HG03469 (cell line): ENCODE measurements around the gene PRSS36.
"Not testable (repeated sequence)": the region's sequence is repeated elsewhere in the genome, so short reads cannot be mapped to it uniquely, and the experiment has no call there.

Source experiments
- ATAC-seq: cut with Tn5 transposase; IDR thresholded peaks from one replicate; pipeline ENCODE4 v1.9.1; 2021; ENCODE audit warnings: mild to moderate bottlenecking, moderate library complexity, moderate number of reproducible peaks; ENCODE audit not compliant: unreplicated experiment

PRSS36 gene

GRCh38 chr16:31142109-31143010, 7.5 kb downstream of the PRSS36 start:
- peak; percentile 79 for ATAC-seq

- ATAC-seq, result no peak
These were observed 8.3 kb downstream of the PRSS36 start for GRCh38 chr16:31141489-31142108.

- ATAC-seq, result not testable (repeated sequence)
These were observed 8.8 kb downstream of the PRSS36 start for GRCh38 chr16:31141071-31141469.

GRCh38 chr16:31138621-31139578, 11.0 kb downstream of the PRSS36 start:
- no peak for ATAC-seq

GRCh38 chr16:31136822-31137499, 12.9 kb downstream of the PRSS36 start:
- not testable (repeated sequence) for ATAC-seq

- no peak for ATAC-seq
These were observed 13.6 kb downstream of the PRSS36 start for GRCh38 chr16:31136287-31136662.

- no peak for ATAC-seq
These were observed 14.2 kb downstream of the PRSS36 start, which contains the start of gene PRSS8 for GRCh38 chr16:31135535-31136286. Gene PRSS8, minus strand, starts transcription at chr16:31135727. Its CDS starts 229 bp downstream, at chr16:31135498.

GRCh38 chr16:31134625-31135534, 15.0 kb downstream of the PRSS36 start:
- no peak for ATAC-seq

GRCh38 chr16:31134091-31134571, 15.7 kb downstream of the PRSS36 start:
- no peak for ATAC-seq

GRCh38 chr16:31133046-31133501, 16.8 kb downstream of the PRSS36 start:
- no peak for ATAC-seq

GRCh38 chr16:31132303-31132979, 17.4 kb downstream of the PRSS36 start:
- no peak for ATAC-seq

GRCh38 chr16:31131841-31132271, 18.0 kb downstream of the PRSS36 start:
- ATAC-seq, result no peak

- no peak for ATAC-seq
These were observed 18.4 kb downstream of the PRSS36 start for GRCh38 chr16:31131416-31131815.

- ATAC-seq, result no peak
These were observed 19.0 kb downstream of the PRSS36 start for GRCh38 chr16:31130899-31131298.

GRCh38 chr16:31130336-31130891, 19.5 kb downstream of the PRSS36 start:
- ATAC-seq, result no peak

- no peak for ATAC-seq
These were observed 20.1 kb downstream of the PRSS36 start for GRCh38 chr16:31129568-31130335.
